NB4 (cell line): Measurements from ENCODE around the gene OLFML3.

Source experiments
- DNase-seq: peaks from one replicate; pipeline ENCODE4 v3.0.0; 2010; ENCODE audit warnings: low read depth
- H3K4me3 ChIP-seq: one replicate; pipeline ENCODE4 v1.5.1; 2011; ENCODE audit warnings: mild to moderate bottlenecking, low read depth, low read length, moderate library complexity
- CTCF ChIP-seq: IDR thresholded peaks from one replicate; pipeline ENCODE4 v1.5.1; 2012; ENCODE audit warnings: low read depth, low read length
- MAX ChIP-seq: IDR thresholded peaks from 2 replicates; pipeline ENCODE4 v1.6.1; 2011; ENCODE audit warnings: low read depth, low read length
- MYC ChIP-seq: IDR thresholded peaks from 2 replicates; pipeline ENCODE4 v1.6.1; 2011; ENCODE audit warnings: low read depth, low read length
- POLR2A ChIP-seq: IDR thresholded peaks from 2 replicates; pipeline ENCODE4 v1.6.1; 2011; ENCODE audit warnings: mild to moderate bottlenecking; ENCODE audit not compliant: insufficient read length; ENCODE audit errors: extremely low read depth

Gene OLFML3

GRCh38 chr1:113940365-113941244 lies 38.7 kb upstream of the OLFML3 start:
- DNase-seq: peak; percentile 97
- peak overlapping the region; percentile 57 for H3K4me3 ChIP-seq
- TF ChIP-seq MYC (peak; percentile 86), MAX (no peak; the same call in none of the 2 replicates)

DNA sequence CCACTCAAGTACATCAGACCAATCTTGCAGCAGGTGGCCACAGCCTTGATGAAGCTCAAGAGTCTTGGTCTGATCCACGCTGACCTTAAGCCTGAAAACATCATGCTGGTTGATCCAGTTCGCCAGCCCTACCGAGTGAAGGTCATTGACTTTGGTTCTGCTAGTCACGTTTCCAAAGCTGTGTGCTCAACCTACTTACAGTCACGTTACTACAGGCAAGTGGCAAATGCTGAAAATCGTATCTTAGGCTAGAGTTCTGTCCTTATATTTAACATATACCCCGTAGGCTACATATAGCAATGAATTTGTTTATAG lies 38.1 kb upstream of the OLFML3 start:
- TF ChIP-seq MAX (no peak), POLR2A (no peak), MYC (no peak), CTCF (no peak)

DNA sequence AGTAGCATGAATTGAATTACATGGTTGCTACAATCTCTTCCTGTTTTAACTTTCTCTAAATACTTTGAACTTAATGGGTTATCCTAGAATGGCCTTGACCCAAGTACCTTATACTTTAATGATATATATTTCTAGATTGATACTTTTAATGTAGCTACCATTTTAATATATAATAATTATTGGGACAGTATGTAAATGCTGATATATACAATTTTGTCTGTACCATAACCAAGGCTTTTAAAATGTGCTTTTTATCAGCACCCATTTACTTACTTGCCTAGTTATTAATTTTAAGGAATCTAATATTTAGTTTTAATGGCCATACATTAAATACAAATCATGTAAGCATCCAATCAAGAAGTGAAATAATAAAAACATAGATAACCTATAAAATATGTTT lies 36.7 kb upstream of the OLFML3 start:
- no peak for DNase-seq
- peak overlapping the region; percentile 3 for H3K4me3 ChIP-seq
- TF ChIP-seq MAX (no peak), POLR2A (no peak), CTCF (no peak), MYC (no peak)

More for the DNA sequence above, 38.1 kb upstream of the OLFML3 start:
- peak overlapping the region; percentile 32 for H3K4me3 ChIP-seq
- DNase-seq: peak; percentile 31

GRCh38 chr1:113943028-113943811 lies 36.1 kb upstream of the OLFML3 start:
- peak overlapping the region; percentile 4 for H3K4me3 ChIP-seq
- DNase-seq: peak; percentile 90
- TF ChIP-seq MYC (0 out of 2 replicates have a peak, but pooled peaks have one; percentile 52), POLR2A (no peak), MAX (no peak), CTCF (no peak)

DNA sequence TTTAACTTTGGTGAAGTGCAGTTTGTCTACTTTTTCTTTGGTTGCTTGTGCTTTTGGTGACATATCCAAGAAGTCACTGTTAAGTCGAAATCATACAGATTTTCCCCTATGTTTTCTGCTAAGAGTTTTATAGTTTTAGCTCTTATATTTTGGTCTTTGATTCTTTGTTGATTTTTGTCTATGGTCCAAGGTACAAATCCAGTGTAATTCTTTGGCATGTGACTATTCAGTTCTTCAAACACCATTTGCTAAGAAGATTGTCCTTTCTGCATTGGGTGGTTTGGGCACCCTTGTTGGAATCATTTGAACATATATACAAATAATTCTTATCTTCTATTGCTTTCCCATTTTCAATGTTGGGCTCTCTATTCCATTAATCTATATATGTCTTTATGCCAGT lies 33.9 kb upstream of the OLFML3 start:
- DNase-seq: no peak
- TF ChIP-seq POLR2A (no peak), MYC (no peak)
- no peak overlapping the region for H3K4me3 ChIP-seq

DNA sequence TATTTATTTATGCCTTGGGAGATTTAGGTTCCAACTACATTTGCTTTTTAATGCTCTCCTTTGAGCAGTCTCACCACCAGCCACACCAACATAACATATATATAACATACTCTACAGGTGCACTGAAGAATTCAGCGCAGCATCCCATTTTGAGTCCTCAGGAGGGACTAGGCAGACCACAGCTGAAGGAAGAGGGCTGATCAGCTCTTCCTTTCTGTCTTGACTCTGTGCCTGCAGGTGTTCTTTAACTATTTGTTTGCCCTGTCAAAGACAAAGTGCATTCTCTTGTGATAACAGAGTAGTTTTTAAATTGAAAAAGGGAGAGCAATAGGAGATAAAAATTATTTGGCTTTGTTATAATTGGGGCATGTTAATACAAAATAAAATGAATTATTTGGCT lies 33.2 kb upstream of the OLFML3 start:
- H3K4me3 ChIP-seq: no peak overlapping the region
- TF ChIP-seq MAX (no peak), MYC (no peak), CTCF (no peak), POLR2A (no peak)
- peak; percentile 6 for DNase-seq
